ENCODE results near the gene ZNF77. TPM values are rescaled to one million over a fixed set of nuclear protein-coding genes. Genes with fewer than 3 reads are reported as not detected.
"Not testable (repeated sequence)": the region's sequence is repeated elsewhere in the genome, so short reads cannot be mapped to it uniquely, and the experiment has no call there.

Gene ZNF77
- total RNA-seq, 1 donor from 2014 or later: 3.4 TPM

DNA sequence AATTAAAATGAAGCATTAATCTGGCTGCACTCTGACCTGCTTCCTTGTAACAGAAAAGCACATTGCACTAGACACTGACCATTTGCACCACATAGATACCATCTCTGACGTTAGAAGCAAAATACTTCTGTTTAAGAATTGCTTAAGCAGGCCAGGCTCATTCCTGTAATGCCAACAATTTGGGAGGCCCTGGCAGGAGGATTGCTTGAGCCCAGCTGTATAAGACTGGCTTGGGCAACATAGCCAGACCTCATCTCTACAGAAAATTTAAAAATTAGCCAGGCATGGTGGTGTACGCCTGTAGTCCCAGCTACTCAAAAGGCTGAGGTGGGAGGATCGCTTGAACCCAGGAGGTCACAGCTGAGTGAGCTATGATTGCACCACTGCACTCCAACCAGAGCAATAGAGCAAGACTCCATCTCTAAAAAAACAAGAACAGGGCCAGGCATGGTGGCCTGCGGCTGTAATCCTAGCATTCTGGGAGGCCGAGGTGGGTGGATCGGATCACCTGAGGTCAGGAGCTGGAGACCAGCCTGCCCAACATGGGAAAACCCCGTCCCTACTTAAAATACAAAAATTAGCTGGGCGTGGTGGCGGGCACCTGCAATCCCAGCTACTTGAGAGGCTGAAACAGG is 25.5 kb upstream of the ZNF77 start:
- DNase-seq (ENCODE audit: low read depth in 2 of 2): no peak

DNA sequence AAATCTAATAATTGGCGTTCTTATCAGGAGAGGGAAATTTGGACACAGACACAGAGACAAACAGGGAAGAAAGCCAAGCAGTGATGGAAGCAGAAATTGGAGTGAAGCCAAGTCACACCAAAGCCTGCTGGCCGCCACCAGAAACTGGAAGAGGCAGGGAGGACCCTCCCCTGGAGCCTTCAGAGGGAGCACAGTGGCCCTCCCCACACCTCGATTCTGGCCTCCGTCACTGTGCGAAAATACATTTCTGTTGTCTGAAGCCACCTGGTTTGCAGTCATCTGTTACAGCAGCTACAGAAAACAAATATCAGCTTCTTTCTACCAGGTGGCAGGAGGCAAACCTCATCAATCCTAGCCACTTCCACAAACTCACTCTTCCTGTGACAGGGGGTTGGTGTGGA is 24.3 kb upstream of the ZNF77 start:
- DNase-seq (ENCODE audit: low read depth in 2 of 2): peak; percentile 70 to 85

DNA sequence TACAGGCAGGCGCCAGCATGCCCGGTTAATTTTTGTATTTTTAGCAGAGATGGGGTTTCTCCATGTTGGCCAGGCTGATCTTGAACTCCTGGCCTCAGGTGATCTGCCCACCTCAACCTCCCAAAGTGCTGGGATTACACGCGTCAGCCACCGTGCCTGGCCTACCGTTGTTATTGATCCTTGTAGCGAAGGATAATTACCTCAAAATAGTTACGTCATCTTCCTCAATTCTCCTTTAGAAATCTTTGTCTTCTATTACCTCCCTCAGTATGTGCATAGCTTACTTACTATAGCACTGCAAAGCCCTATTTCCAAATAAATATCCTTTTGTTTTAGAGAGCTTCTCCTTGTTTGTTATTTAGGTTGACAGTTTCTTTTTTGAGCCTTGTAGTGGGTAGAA is 23.2 kb upstream of the ZNF77 start:
- DNase-seq (ENCODE audit: low read depth in 2 of 2): no peak

DNA sequence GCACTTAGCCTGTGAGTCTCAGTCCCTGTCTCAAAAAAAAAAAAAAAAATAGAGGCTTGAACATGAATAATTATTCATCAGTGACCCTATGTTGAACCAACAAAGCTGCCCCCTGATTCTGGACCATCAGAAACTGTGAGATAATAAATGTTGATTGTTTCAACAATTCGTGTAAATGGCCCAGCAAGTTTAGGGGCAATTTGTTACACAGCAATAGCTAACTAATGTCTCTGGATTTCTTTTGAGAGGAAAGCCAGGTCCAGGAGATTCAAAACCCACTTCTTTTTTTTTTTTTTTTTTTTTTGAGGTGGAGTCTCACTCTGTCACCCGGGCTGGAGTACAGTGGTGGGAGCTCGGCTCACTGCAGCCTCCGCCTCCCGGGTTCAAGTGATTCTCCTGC is 20.1 kb upstream of the ZNF77 start:
- DNase-seq (ENCODE audit: low read depth in 2 of 2): no peak

DNA sequence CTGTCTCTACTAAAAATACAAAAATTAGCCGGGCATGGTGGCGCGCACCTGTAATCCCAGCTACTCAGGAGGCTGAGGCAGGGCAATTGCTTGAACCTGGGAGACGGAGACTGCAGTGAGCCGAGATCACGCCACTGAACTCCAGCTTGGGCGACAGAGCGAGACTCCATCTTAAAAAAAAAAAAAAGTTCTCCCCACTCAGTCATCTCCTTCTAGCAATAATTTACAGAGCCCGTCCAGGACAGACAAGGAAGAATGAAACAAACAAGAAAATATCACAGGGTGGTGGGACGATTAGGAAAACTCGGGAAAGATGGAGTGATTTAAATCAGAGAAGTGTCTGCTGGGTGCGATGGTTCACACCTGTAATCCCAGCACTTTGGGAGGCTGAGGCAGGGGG is 18.9 kb upstream of the ZNF77 start:
- DNase-seq (ENCODE audit: low read depth in 2 of 2): not testable (repeated sequence)

DNA sequence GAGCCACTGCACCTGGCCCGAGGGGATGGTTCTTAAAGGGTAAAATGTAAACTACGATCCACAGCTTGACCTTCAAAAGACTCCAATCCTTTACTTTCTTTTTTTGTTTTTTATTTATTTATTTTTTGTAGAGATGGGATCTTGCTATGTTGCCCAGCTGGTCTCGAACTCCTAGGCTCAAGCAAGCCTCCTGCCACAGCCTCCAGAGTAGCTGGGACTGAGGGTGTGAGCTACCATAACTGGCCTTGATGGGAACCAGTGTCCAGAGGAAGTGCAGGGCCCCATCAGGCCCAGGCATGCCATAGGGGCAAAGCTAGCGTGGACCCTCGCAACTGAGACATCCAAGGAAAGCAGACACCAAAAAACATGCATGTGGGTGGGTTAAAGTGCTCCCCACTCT is 18.4 kb upstream of the ZNF77 start:
- no peak for DNase-seq (ENCODE audit: low read depth in 2 of 2)

DNA sequence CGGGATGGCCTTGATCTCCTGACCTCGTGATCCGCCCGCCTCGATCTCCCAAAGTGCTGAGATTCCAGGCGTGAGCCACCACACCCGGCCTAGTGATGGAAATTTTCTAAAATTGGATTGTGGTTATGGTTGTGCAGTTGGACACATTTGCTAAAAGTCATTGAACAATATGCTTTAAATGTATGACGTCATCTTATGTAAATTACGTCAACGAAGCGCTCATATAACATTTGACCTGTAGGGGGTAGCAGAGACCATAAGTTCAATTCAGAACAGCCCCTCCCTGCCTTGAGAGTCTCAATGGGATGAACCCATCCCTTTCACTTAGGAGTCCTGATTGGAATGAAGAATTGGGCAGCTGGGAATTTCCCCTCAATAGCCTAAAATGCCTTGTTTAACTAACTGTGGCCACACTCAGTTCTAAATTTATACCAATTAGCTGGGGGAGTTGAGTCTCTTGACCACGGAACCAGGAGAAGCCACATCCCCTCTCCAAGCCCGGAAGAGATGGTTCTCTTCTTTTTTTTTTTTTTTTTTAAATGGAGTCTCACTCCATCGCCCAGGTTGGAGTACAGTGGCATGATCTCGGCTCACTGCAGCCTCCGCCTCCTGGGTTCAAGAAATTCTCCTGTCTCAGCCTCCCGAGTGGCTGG is 17.4 kb upstream of the ZNF77 start:
- DNase-seq (ENCODE audit: low read depth in 2 of 2): peak; percentile 87

DNA sequence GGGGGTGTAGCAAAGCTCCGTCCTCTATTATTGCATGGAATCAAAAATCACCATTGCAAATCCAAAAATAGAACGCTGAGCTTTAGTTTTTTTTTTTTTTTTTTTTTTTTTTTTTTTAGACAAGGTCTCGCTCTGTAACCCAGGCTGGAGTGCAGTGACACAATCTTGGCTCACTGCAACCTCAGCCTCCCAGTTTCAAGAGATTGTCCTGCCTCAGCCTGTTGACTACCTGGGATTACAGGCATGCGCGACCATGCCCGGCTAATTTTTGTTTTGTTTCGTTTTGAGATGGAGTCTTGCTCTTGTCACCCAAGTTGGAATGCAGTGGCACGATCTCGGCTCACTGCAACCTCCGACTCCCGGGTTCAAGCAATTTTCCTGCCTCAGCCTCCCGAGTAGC is 15.3 kb upstream of the ZNF77 start:
- DNase-seq (ENCODE audit: low read depth in 2 of 2): no peak

DNA sequence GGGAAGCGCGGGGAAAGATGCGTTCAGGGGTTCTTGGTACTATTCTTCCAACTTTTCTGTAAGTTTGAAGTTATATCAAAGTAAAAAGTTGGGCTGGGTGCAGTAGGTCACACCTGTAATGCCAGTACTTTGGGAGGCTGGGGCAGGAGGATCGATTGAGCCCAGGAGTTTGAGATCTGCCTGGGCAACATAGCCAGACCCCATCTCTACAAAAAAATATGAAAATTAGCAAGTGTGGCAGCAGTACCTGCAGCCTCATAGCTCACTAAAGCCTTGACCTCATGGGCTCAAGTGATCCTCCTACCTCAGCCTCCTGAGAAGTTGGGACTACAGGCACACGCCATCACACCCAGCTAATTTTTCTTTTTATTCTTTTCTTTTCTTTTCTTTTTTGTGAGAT is 12.4 kb upstream of the ZNF77 start:
- DNase-seq (ENCODE audit: low read depth in 2 of 2): no peak

DNA sequence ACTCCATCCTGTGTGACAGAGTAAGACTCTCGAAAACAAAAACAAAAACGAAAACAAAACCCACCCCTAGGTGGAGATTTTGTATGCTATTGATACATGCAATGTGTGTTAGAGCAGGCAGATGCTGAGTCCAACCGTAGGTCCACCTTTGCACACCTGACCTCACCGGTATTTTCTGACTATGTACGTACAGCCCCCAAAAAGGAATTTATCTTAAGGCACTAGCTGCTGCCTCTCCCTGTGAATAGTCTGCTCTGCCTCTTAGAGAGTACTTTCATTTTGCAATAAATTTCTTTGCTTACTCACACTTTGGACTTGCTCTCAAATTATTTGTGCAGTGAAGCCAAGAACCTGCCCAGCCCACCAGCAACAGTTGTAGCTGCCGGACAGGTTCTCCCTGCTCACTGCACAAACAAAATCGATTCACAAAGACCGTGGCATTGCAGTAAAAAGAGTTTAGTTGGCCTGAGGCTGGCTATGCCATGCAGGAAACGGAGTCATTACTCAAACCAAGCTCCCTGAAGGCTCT is 8.2 kb upstream of the ZNF77 start:
- no peak for DNase-seq (ENCODE audit: low read depth in 2 of 2)

DNA sequence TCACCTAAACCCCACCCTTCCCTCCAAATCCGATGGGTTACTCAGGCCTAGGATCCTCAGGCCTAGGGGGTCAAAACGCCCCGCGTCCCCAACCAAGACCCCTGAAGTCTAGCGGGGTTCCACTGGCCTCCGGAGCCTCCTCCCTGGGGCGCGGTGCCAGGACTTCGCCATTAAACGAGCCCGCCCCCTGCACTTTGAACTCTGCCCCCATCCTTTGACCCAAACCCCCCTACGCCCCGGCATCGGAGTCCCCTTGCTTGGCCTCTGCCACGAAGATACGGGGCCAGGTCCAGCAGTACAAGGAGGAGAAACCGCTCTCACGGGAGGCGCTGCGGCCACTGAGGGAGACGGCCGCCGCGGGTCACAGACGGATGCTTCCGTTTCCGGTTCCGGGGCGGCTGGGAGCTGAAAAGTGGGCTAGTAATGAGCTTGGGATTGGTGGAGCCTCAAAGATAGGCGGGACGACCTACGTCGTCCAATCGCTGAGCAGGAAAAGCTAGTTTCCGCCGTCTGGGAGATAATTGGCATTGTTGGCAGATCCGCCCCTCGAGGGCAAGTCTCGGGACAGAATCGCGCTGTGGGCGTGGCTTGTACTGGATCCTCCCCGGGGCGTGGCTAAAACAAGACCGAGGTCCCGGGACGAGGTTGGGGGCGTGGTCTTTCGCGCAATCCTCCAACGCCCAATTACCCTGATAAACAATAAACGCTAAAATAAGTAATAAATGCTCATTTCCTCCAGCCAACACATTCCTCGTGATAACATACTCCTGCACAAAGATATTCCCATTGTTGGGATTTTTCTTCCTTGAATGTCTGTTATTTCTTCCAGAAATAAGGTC is 5.7 kb upstream of the ZNF77 start:
- DNase-seq (ENCODE audit: low read depth in 2 of 2): peak; percentile 100

DNA sequence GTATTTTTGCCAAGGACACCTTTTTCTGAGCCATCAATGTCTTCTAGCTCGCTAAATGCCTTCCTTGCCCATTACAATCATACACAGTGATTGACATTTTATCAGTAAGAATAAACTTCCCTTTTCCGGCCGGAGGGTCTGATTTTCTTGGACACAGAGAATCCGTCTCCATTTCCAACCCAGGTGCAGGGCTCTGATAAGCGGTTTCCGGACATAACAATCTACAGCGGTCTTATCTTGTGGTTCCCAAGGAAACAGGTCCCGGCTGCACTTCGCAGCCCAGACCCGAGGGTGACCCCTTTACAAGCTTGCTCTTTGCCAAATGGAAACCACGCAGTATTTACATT is 5.1 kb upstream of the ZNF77 start:
- peak; percentile 94 to 95 for DNase-seq (ENCODE audit: low read depth in 2 of 2)

DNA sequence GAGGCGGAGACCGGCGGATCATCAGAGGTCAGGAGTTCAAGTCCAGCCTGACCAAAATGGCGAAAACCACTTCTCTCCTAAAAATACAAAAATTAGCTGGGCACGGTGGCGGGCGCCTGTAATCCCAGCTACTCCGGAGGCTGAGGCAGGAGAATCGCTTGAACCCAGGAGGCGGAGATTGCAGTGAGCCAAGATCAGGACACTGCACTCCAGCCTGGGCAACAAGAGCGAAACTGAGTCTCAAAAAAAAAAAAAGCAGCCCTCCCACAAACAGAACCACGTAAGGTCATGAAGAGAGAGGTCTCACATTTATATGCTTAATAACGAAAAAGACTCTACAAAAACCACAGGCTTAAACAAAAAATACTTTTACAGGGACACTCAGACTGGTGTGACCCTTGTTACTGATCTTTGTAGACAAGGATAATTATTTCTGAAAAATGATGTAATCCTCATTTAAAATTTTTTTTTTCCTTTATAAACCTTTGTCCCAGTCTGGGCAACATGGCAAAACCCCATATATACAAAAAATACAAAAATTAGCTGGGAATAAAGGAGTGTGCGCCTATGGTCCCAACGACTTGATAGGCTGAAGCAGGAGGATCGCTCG is 909 bp upstream of the ZNF77 start:
- no peak for DNase-seq (ENCODE audit: low read depth in 2 of 2)

DNA sequence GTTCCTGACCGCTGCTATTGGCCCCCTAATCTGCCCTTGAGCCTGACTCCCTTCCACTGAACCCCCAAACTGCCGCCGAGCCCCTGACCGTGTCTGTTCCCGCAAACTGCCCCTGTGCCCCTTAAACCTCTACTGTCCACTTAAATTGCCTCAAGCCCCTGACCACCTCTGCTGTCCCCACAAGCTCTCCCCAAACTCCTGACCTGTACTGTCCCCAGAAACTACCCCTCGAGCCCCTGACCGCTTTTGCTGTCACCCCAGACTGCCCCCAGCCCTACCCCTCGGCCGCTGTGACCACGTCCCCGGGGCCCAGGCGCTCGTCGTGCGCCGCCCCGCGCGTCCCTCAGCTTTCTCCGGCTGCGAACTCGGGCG is 382 bp downstream of the ZNF77 start:
- DNase-seq (ENCODE audit: low read depth in 2 of 2): no peak

DNA sequence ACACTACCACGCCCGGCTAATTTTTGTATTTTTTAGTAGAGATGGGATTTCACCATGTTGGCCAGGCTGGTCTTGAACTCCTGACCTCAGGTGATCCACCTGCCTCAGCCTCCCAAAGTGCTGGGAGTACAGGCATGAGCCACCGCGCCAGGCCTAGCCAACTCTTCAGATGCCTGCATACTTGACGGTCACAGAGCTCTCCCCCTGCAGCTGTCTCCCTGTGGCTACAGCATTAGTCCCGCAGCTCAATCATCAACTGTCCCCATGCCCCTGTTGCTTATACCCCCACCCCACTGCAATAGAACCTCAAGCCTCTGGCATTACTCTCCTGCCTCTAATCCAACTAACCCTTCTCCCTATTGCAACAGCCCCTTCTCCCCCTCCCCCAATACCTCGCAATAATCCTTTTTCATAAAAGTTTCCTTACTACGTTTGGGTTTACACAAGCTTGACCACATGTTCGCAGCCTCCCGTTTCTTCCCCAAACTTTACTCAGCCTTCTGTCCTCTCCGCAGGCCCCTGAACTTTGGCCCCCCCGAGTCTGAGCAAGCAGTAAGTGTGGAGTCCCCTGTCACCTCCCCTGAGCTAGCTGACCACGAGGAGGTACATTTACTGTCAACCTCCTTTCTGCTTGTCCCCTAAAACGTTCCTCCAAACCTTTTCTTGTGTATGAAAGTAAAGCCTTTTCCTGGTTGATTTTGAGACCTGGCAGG is 1.7 kb downstream of the ZNF77 start:
- no peak for DNase-seq (ENCODE audit: low read depth in 2 of 2)

DNA sequence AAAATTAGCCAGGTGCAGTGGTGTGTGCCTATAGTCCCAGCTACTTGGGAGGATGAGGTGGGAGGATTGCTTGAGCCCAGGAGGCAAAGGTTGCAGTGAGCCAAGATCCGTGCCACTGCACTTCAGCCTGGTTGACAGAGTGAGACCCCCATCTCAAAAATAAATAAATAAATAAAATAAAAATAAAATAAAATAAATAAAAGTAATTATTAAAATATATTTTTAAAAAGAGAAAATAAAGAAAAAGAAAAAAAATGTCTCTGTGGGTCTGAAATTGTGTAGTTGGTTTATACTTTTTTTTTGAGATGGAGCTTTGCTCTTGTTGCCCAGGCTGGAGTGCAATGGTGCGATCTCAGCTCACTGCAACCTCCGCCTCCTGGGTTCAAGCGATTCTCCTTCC is 8.9 kb downstream of the ZNF77 start:
- not testable (repeated sequence) for DNase-seq (ENCODE audit: low read depth in 2 of 2)

DNA sequence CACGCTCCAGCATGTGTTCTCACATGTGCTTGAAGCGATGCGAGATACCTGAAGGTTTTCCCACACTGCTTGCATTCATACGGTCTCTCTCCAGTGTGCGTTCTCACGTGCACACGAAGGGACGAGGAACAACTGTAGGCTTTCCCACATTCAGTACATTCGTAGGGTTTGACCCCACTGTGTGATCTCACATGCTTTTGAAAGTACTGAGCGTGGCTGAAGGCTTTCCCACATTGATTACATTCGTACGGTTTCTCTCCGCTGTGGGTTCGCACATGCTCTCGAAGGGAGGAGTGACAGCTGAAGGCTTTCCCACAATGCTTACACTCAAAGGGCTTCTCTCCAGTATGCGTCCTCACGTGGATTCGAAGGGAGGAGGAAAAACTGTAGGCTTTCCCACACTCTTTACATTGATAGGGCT is 11.3 kb downstream of the ZNF77 start:
- DNase-seq (ENCODE audit: low read depth in 2 of 2): no peak

DNA sequence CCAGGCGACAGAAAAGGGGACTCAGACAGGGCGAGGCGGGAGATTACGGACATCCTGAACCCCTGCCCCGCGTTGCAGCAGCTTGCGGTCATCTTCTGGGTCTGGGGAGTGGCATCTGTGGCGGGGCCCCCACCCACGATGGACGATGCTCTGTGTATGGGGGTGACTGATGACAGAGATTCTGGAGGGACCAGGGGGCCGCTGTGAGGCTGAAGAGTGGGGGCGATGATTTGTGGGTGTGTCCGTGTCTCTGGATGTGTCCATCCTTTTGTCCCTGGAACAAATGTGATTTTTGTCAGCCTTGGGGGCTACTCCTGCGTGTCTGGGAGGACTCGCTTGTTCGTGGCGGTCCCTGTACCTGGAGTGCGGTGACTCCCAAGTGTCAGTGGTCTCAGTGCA is 17.7 kb downstream of the ZNF77 start:
- DNase-seq (ENCODE audit: low read depth in 2 of 2): no peak

DNA sequence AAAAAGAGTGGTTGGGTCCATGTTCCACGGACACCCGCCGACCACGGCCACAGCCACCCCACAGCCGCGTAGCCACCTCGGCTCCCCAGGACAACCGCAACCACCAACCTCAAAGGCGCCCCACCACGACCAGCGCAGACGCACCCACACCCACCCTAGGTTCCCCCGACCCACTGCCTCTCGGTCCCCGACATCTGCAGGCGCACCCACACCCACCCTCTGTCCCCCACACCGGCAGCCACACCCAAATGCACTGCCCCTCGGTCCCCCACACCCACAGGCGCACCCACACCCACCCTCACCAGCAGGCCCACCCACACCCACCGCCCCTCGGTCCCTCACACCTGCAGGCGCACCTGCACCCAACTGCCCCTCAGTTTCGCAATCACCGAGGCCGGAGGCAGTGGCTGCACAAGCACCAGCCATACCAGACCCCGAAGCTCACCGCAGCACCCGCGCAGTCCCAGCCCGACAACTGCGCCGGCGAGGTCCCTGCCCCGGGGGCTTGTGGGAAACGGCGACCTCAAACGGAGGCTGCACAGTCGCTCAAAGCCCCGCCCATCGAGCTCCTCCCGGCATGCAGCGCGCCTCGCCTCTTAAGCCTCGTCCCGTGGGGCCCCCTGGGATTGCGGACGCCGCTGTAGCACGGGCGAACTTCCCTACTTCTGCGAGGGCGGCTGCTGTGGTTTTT is 18.3 kb downstream of the ZNF77 start:
- no peak for DNase-seq (ENCODE audit: low read depth in 2 of 2)

DNA sequence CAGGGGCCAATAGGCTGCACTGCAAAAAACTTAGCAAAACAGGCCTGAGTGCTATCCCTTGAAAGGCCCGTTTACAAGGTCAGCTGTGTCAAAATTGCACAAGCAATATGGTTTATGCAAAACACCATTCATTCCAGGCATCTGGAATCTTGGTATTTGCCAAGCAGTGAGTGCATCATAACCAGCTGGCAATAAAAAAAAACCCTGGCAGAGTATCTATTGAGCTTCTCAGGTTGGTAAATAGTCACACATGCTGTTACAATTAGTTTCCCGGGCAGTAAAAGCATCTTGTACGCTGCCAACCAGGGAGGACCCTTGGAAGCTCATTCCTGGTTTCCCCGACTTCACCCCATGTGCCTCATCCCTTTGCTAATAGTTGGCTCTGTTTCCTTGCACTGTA is 21.3 kb downstream of the ZNF77 start:
- DNase-seq (ENCODE audit: low read depth in 2 of 2): no peak

DNA sequence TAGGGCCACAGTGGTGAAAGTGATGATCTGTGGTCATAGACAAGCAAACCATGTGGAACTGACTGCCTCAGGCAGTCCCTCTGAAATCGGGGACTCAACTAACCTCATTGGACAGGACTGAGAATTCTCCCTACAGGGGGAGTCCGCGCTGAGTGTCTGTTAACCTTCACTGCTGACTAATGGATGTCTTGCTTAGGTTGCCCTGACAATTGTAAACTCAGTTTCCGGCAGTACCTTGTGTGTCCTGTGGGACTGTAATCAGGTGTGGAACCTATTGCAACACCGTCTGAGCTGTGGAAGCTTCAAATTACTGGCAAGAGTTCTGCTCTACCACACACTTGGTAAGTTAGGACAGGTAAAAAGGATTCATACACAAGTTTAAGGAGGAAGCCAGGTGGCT is 21.8 kb downstream of the ZNF77 start:
- DNase-seq (ENCODE audit: low read depth in 2 of 2): no peak
